GM23248 (cell line): ENCODE data around the gene EFCAB11.
"Not testable (repeated sequence)": the region's sequence is repeated elsewhere in the genome, so short reads cannot be mapped to it uniquely, and the experiment has no call there.

ENCODE experiments used
- EZH2 ChIP-seq: fragments of 200-600 bp; sonication (generic); IDR thresholded peaks from 2 replicates; pipeline ENCODE4 v1.6.1; 2018; ENCODE audit warnings: antibody characterized with exemption, mild to moderate bottlenecking; ENCODE audit not compliant: insufficient read depth, poor library complexity, severe bottlenecking
- EZH2phosphoT487 ChIP-seq: fragments of 200-600 bp; sonication (generic); IDR thresholded peaks from 2 replicates; pipeline ENCODE4 v1.6.1; 2018; ENCODE audit warnings: antibody characterized with exemption, moderate library complexity, mild to moderate bottlenecking, low read depth; ENCODE audit not compliant: insufficient read depth

GRCh38 chr14:89893388-89893787 is 61.1 kb downstream of the EFCAB11 start:
- not testable (repeated sequence) for TF ChIP-seq EZH2, EZH2phosphoT487
